Cardiac ventricle fibroblast (primary cell): ENCODE data around the gene OR10Z1. TPM values are rescaled to one million over a fixed set of nuclear protein-coding genes. Genes with fewer than 3 reads are reported as not detected.

ENCODE experiments used
- total RNA-seq: library from RNA; depleted of rRNA; stranded (reverse); fragments of >200 nt; gene quantifications from 2 replicates; pipeline ENCODE4 v1.2.3, GENCODE V29; 2015

The OR10Z1 gene
- total RNA-seq = not detected in 2 replicates

DNA sequence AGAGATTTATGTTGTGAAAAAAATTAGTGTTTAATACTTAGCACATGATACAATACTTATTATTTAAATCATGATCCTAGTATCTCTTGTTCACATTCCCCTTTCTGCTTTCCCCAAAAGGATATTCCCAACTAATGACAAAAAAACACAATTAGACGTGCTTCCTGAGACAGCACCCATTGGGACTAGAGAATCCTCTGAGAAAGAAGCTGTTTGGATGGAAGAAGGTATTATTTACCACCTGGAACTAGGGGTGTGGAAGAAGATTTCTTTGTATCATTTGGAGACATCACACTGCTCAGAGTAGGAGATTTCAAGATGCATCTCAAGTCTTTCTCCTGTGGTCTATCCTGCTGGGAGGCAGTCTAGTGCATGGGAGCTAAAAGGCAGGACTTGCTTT is at the start of gene OR10Z1:
TSS of gene OR10Z1 (plus strand) at position 301 of the 400 bp plus-strand sequence. CDS start 1,171 bp downstream, outside the sequence.

GRCh38 chr1:158570480-158570879 is 34.6 kb upstream of the OR10Z1 start, which contains the start of gene OR6P1:
Gene OR6P1, minus strand, starts transcription at chr1:158570580. Its CDS starts 6,976 bp downstream, at chr1:158563604.

GRCh38 chr1:158579733-158580132 is 25.3 kb upstream of the OR10Z1 start, which contains the start of gene OR10X1:
Gene OR10X1, minus strand, starts transcription at chr1:158579899. Its CDS starts 0 bp downstream, at chr1:158579899.

Other genes starting within 250 kb of the OR10Z1 start
- gene OR10T2, start 205.8 kb upstream of the OR10Z1 start, total RNA-seq = not detected in 2 replicates
- not detected in 2 replicates for gene OR10K2, start 179.0 kb upstream of the OR10Z1 start, total RNA-seq
- gene OR10K1, start 143.4 kb upstream of the OR10Z1 start, total RNA-seq = not detected in 2 replicates
- gene OR10R2, start 133.0 kb upstream of the OR10Z1 start, total RNA-seq = not detected in 2 replicates
- gene OR6Y1, start 50.9 kb upstream of the OR10Z1 start, total RNA-seq = not detected in 2 replicates
- gene OR6P1, start 34.7 kb upstream of the OR10Z1 start, total RNA-seq = not detected in 2 replicates
- not detected in 2 replicates for gene OR10X1, start 25.4 kb upstream of the OR10Z1 start, total RNA-seq
- gene SPTA1, start 81.4 kb downstream of the OR10Z1 start, total RNA-seq = 0.20 and 0.25 TPM in 2 replicates
- not detected in 2 replicates for gene OR6K2, start 95.4 kb downstream of the OR10Z1 start, total RNA-seq
- gene OR6K3, start 115.5 kb downstream of the OR10Z1 start, total RNA-seq = not detected in 2 replicates
- not detected in 2 replicates for gene OR6K6, start 149.5 kb downstream of the OR10Z1 start, total RNA-seq
- not detected in 2 replicates for gene OR6N1, start 166.9 kb downstream of the OR10Z1 start, total RNA-seq
- not detected in 2 replicates for gene OR6N2, start 175.9 kb downstream of the OR10Z1 start, total RNA-seq
- not detected in 2 replicates for gene MNDA, start 226.1 kb downstream of the OR10Z1 start, total RNA-seq